SKM-1 treated with dmso at 0.1 percent for 144 hours (cell line): ENCODE measurements around the gene TXNDC16.

ENCODE experiments used
- DNase-seq: peaks from one replicate; lab custom pipeline; 2025; ENCODE audit not compliant: unreplicated experiment; lab: John Stamatoyannopoulos, UW

Gene TXNDC16

DNA sequence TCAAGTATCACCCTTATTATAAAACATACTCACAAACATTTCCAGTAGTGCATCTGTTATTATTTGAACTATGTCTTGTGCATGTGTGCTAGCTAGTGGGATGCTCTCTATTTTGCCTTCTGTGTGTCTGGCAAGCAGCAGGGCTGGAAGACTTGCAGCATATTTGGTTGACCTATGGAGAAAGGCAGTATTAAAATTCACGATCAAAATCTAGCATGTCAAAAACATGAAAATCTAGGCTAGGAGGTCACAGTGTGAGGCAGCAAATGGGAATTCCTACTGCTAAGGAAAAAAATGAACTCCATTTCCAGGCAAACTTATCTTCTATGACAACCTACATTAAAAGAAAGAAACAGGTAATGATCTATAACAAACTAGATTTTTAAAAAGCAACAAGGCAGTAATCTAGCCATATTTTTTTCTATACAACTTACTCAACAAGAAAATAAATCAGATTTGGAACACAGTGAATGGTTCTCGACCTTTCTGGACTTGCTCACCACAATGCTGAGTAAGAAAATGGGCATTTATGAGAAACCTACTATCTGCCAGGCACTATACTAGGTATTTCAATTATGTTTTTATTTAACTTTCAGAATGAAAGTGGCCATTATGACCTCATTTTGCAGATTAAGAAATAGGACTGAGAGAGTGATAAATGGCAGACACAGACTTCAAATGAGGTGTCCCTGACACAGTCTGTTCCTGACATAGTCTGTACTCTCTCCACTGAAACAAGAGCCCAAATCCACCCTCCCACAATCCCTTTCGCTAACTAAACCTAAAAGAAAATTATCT lies 96.8 kb downstream of the TXNDC16 start:
- no peak for DNase-seq

DNA sequence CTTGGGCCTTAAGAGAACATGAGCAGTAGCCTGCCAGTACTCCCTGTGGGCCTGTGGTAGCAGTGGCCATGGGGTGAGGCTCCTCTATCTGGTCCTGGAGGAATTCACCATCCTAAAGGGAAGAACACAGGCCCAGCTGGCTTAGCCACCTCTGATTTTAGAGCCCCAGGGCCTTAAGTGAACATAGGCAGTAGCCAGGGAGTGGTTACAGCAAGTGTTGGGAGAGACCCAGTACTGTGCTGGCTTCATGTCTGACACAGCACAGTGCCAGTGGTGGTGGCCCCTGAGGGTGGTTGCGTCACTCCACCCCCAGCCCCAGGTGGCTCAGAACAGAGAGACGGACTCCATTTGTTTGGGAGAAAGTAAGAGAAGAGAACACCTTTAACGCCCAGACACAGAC lies 105.1 kb downstream of the TXNDC16 start:
- no peak for DNase-seq

DNA sequence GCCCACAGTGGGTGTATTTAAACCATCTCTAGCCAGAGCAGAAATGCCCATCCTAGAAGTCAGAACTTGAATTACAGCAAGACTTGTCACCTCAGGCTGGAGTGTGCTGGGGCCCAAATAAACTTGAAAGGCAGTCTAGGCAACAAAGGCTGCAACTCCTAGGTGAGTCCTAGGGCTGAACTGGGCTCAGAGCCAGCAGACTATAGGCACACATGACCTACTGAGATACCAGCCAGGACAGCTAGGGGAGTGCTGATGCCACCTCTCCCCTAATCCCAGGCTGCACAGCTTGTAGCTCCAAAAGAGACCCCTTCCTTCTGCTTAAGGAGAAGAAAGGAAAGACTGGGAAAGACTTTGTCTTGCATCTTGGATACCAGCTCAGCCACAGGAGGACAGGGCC lies 106.0 kb downstream of the TXNDC16 start:
- no peak for DNase-seq

DNA sequence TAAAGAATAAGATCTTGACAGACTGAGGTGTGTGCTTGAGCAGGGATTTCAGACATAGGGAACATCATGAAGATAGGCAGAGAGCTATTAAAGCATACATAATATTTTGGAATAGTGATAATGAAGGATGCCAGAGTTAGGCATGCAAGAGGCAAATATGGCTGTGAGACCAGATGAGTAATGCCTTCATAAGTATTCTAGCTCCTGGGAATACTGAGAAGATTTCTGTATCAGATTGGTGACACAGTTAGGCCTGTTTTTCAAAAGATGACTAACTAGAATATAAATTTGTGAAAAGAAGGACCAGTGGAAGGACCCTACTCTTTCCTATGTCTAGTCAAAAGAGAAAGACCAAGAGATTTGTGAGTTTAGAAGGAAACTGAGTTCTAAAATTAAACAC lies 108.8 kb downstream of the TXNDC16 start:
- no peak for DNase-seq

DNA sequence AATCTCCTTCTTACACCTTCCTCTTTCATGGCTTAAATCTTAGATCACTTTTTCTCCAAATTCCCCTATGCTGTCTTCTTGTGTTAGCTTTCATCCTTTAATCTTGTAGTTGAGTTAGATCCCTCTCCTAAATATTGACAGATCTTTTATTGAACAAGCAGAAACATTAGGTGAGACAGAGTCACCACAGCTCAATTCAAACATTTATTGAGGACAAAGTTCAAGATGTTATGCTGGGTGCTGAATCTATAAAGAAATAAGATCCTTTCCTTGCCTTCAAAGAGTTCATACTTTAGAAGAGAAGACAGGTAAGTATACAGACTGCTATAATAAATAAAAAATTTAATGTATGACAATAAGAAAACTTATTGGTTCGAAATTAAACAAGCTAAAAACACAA lies 109.7 kb downstream of the TXNDC16 start:
- no peak for DNase-seq

DNA sequence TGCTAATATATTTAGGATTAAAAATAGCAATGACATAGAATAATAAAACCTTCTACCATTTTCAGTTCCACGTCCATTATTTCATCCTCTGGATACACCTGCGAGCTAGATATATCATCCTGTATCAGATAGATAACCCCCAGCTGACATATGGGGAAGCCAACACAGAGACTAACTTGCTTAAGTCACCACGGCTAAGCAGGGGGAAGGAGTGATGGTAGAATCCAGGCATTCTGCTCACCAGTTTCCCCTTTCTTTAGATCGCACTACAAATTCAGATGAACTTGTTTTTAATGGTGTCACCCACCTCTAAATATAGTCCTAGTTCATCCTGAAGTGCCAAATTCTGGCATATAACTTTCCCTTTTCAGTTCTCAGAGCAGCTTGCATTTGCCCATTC lies 110.1 kb downstream of the TXNDC16 start:
- no peak for DNase-seq

DNA sequence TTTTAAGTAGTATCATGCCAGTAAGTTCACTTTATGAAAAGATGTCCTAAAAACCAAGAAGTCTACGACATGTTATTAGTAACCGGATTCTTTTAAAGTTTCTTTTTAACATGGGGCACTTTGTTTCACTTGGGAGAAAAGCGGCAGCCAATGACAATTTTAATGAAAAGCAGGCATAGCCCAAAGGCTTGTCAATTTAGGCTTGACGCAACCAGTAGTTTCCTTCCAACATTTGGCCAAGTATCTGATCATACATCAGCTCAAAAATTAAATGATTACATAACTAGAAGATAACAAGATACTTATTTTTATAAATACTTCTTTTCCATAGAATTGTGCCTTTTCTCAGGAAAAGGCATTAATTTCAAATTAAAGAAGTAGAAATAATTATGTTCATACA lies 112.8 kb downstream of the TXNDC16 start:
- no peak for DNase-seq

DNA sequence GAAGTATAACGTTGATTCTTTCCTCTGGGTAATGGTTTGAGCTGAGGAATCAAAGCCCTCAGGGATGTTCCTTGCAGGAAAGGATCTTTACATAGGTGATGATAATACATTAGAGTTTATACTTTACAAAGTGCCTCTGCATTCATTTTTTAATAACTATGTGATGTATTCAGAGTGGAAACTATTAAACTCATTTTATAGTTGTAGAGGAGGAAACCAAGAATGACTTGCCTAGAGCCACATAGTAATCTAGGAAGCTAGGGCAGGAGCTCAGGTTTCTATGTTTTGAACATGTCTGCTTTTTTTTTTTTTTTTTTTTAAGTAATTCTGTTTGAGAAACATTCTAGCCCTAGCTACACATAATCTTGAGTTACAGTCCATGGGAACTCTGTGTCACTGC lies 117.3 kb downstream of the TXNDC16 start:
- no peak for DNase-seq

DNA sequence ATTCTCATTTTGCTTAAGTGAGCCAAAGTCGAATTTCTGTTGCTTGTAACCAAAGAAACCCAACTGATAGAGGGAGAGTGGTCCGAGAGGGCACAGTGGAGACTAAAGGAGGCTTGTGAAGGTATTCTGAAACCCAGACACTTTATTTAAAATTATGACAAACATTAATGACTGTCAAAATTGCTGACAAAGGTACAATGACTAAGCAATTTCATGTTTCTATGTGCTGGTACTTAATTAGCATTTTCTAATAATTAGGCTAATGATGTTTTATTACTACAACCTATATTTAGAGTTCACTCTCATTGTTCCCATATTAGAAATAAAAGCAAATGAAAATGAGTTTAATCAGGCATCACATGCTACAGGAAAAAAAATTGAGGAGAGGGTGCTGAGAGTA lies 121.8 kb downstream of the TXNDC16 start:
- no peak for DNase-seq

DNA sequence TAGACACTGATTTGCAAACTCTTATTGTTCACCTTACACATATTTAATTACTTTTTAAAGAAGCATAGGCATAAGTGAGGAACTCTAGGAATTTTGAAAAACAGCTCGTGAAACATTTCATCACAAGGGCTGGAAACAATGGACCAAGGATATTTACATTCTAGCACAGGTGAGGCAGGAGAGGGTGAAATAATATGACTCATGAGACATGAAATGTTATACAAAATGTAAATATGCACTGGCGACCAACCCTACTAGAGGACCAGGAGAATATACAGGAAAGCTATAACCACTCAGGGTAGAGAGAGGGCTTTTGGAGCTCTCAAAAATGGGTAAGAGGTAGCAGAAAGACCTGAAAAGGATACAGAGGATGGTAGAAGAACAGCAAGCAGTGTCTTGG lies 122.9 kb downstream of the TXNDC16 start:
- no peak for DNase-seq

DNA sequence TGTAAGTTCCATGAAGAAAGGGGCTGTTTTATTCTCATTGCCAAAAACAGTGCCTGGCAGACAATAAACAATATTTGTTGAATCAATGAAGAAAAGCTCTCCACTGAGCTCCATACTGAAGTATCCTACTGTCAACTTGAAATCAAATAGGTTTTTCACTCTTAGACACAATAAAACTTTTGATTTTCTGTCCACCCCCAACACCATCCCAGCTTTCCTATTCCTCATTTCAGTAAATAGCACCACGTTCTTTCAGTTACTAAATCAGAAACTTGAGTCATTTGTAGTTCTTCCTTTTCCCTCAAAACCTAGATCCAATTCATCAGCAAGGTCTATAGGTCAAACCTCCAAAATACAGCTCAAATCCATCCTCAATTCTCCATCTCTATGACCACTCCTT lies 124.8 kb downstream of the TXNDC16 start:
- DNase-seq: no peak

DNA sequence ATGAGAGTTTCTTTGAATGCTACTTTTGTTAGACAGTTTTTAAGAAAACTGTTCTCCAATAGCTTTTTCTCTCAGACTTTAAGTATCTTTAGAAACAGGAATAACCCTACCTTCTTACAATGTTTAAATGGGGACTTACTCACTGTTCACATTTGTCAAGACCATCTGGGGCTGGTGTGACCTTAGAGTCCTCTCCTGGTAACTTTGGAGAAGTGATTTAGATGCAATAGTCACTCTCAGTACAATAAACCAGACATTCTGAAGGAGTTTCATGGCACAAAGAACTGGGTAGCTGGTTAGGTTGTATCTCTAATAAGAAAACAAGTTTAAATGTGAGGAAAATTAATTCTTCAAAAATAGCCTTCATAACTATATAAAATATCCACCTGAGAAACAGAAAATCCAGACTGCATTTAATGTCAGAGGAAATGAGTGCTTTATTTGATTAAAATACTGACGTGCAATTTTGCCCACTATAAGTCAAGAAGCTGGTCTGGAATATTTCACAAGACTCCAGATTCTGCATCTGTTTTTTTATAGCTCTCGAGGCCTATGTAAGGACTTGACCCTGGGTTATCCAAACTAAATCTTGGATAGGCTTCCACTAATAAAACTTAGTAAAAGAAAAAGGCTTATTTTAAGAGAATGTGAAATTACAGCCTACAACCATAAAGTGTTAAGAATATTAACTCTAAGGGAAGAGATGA lies 129.5 kb downstream of the TXNDC16 start:
- no peak for DNase-seq

DNA sequence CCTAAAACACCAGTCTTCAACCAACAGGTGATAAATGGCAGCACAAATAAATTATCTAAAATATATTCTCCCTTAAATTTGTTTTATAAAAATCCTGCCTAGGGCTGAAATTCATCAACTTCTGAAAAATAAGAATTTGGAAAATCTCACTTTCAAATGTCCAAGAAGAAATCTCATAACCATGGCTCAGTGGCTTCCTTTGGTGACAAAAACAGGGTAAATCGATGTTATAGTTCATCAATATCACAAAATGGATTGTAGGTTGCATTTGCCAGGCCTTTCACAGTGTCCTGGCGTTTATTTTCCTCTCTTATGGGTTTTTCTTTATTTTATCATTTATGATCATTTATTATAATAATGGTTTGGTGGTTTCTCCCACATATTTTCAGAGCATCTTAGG lies 135.2 kb downstream of the TXNDC16 start:
- DNase-seq: no peak

DNA sequence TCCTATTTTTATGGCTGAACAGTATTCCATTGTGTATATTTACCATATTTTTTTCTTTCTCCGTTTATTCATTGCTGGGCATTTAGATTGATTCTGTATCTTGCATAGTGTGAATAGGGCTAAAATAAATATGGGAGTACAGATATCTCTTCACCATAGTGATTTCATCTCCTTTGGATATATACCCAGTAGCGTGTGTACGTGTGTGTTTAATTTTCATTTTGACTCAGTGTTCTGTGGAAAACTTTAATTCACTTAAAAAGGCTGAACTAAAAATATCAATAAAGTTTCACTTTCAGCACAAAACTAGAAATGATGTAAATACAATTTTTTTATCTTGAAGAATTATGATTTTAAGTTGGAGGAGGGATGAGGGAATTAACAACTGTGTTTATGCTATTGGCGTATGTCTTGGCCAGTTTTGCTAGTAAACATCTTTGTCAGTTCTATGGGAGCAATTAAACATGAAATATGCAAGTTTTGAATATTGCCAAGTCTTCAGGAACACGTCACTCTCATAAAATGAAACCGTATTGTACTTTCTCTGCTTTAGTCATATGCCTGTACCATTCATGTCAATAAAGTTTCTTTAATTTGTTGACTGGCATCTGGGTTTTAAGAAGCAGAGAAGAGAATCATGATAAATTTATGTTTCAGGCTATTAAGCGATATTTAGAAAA lies 138.4 kb downstream of the TXNDC16 start:
- DNase-seq: no peak

DNA sequence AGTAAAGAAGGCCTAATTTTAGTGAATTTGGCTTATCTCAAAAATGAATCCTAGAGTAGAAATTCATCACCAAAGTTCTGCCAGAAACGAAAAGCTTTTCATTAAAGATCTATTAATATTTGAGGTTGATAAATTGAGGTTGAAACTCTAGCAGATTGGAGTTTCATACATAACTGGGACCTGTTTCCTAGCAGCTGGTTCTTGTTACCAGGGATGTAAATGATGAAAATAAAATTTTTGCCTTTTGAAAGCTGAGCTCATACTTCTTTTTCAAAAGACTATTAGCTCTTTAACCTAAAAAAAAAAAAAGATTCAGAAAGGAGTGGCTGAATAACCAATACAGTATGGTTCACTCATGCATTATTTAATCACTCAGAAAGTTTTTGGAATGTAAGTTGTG lies 139.9 kb downstream of the TXNDC16 start:
- no peak for DNase-seq

DNA sequence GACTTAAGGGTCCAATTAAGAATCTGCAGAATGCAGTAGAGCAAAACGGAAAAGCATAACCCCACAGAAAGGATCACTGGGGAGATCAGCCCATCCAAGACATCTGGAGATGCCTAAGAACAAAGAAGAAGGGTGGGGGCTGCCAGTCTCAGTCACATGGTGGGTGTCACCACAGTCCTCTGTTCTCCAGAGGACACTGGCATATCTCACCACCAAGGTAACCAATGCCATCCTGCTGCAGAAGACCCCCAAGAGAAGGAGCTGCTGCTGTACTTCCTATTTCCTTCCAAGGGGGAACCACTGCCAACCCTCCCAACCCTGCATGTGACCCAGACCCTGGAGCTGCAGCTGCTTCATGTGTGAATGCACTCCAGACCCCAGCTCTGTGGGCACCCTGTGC lies 147.0 kb downstream of the TXNDC16 start:
- DNase-seq: no peak

DNA sequence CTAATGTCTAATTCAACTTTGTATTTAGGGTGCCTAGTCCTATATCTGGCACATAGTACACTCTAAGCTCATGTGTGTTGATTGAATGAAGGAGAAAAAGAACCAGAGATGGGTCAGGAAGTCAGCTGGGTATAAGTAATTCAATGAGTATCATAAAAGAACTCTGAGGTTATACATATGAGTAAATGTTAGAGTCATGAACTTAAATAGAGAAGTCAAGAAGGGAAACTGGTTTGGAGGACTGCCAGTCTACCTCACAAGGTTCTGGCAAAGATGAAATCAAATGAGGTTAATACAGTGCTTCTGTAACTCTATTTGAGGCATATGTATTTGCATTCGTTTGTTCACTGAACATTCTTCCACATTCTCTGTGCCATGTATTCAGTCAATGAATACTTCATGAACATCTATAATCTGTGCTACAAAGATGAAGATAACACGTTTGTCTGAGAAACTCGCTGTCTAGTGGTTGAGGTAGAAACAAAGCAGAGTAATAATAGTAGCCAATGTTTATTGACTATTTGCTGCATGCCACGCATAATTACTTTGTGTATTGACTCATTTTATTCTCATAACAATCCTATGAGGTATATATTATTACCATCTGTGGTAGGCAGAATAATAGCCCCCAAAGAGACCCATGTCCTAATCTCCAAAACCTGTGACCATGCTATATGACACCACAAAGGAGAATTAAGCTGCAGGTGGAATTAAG lies 149.3 kb downstream of the TXNDC16 start:
- DNase-seq: no peak

DNA sequence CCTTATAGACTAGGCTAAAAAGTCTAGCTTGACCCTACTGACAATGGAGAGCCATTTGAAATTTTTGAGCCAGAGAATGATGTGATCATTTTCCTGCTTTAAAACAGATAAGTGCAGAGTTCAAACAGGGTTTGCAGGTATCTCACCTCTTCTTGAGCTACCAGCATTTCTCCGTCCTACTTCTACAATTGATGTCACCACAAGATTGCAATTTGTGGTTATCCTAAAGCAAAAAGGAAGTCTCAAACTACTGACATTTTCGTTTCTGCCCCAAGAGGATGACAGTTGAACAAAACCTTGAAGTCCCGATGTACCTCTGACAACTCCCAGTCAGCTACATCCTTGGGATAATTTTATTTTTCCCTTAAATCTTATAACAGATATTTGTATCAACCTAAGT lies 151.5 kb downstream of the TXNDC16 start:
- no peak for DNase-seq

DNA sequence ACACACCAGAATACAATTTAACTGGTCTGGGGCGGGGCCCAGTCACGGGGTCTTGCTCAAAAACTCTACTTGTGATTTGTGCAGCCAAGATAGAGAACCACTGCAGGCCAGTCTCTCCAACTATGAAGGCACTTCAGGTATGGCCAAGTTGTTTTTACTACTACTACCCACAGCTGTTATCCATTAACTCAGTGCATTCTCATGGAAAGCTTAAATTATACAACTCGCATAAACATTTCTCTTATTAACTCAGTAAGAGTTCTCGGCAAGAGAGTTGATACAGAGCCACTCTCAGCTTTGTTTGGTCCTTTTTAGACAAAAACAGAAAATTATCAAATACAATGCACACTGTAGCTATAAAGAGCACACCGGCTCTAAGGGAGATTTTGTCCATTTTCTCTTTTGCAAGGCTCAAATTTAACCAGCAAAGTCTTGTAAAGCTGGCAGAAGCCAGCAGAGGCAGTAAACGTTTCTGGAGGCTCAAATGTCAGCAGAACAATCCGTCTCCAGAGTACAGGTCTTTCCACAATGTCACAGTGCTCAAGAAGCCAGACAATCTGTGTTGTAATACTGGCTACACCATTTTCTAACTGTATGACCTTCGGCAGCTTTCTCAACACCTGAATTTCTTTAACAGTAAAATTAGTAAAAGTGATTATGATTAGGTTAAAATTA lies 152.2 kb downstream of the TXNDC16 start:
- no peak for DNase-seq

DNA sequence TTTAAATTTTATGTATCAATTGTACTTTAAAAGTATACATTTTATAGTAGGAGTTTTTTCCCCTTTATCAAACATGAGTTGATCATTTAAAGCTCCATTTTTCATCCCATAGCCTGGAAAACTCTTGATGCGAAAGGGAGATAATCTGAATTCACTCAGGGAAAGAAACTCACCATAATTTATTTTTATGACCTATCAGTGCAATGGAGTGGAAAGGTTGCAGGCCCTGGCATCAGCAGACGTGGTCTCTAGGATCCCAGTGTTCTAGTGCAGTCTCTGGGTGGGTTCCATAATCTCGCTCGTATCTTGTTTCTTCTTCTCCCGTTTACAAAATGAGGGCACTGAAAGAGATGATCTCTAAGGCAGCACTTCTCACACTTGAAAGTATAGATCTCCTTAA lies 153.2 kb downstream of the TXNDC16 start:
- no peak for DNase-seq

DNA sequence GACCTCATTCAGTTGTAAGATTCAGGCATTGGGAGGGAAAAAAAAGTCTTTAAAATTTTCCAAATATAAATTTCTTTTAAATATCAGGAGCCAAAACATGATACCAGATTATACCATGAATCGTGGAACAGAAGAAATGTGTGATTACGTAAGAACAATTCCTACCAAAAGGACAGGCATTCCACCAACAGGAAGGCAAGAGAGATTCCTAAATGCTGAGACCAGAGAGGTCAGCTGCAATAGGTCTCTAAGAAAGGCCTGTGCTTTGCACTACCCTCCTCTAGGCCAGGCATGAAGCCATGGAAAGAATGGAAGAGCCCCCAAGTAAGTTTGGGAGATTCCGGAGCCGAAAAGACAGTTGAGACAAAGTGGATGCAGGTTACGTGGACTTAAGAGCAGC lies 154.5 kb downstream of the TXNDC16 start:
- DNase-seq: no peak
